Measurements from ENCODE around the gene ACADSB.

Gene ACADSB

GRCh38 chr10:123044391-123044790, 35.6 kb downstream of the ACADSB start:
- Histone ChIP-seq H3K27me3 (ENCODE audit: control insufficient read depth, insufficient read depth, low read length) (no peaks in the 10 kb centered on the region), H3K9ac (ENCODE audit: low read length) (no peak overlapping the region), H3K9me3 (ENCODE audit: control insufficient read depth, low read depth, low read length) (no peaks in the 10 kb centered on the region), H3K36me3 (ENCODE audit: control insufficient read depth, low read depth, low read length) (peaks cover 11% of the 10 kb centered on the region), H3K4me3 (ENCODE audit: low read length) (no peak overlapping the region), H3K27ac (ENCODE audit: low read length) (no peak overlapping the region), H3K4me1 (ENCODE audit: control insufficient read depth, low read depth, low read length) (peaks cover under 1% of the 10 kb centered on the region)

- H3K4me3 ChIP-seq (ENCODE audit: low read length) = no peak overlapping the region
- H3K4me1 ChIP-seq (ENCODE audit: control insufficient read depth, low read depth, low read length) = no peaks in the 10 kb centered on the region
- H3K27me3 ChIP-seq (ENCODE audit: control insufficient read depth, insufficient read depth, low read length) = no peaks in the 10 kb centered on the region
- no peak overlapping the region for H3K27ac ChIP-seq (ENCODE audit: low read length)
- H3K9me3 ChIP-seq (ENCODE audit: control insufficient read depth, low read depth, low read length) = no peaks in the 10 kb centered on the region
- H3K36me3 ChIP-seq (ENCODE audit: control insufficient read depth, low read depth, low read length) = peaks cover 11% of the 10 kb centered on the region
- H3K9ac ChIP-seq (ENCODE audit: low read length) = no peak overlapping the region
These were observed 37.3 kb downstream of the ACADSB start for GRCh38 chr10:123045961-123046731.

GRCh38 chr10:123057968-123058367, 49.2 kb downstream of the ACADSB start:
- Histone ChIP-seq H3K9ac (ENCODE audit: low read length) (no peak overlapping the region), H3K4me3 (ENCODE audit: low read length) (no peak overlapping the region), H3K9me3 (ENCODE audit: control insufficient read depth, low read depth, low read length) (no peaks in the 10 kb centered on the region), H3K27ac (ENCODE audit: low read length) (no peak overlapping the region), H3K27me3 (ENCODE audit: control insufficient read depth, insufficient read depth, low read length) (no peaks in the 10 kb centered on the region), H3K4me1 (ENCODE audit: control insufficient read depth, low read depth, low read length) (no peaks in the 10 kb centered on the region), H3K36me3 (ENCODE audit: control insufficient read depth, low read depth, low read length) (no peaks in the 10 kb centered on the region)

GRCh38 chr10:123061865-123062264, 53.1 kb downstream of the ACADSB start:
- Histone ChIP-seq H3K27ac (ENCODE audit: low read length) (no peak overlapping the region), H3K4me3 (ENCODE audit: low read length) (no peak overlapping the region), H3K4me1 (ENCODE audit: control insufficient read depth, low read depth, low read length) (no peaks in the 10 kb centered on the region), H3K9ac (ENCODE audit: low read length) (no peak overlapping the region), H3K9me3 (ENCODE audit: control insufficient read depth, low read depth, low read length) (no peaks in the 10 kb centered on the region), H3K27me3 (ENCODE audit: control insufficient read depth, insufficient read depth, low read length) (no peaks in the 10 kb centered on the region), H3K36me3 (ENCODE audit: control insufficient read depth, low read depth, low read length) (no peaks in the 10 kb centered on the region)

- Histone ChIP-seq H3K4me1 (ENCODE audit: control insufficient read depth, low read depth, low read length) (no peaks in the 10 kb centered on the region), H3K27me3 (ENCODE audit: control insufficient read depth, insufficient read depth, low read length) (no peaks in the 10 kb centered on the region), H3K4me3 (ENCODE audit: low read length) (no peak overlapping the region), H3K9me3 (ENCODE audit: control insufficient read depth, low read depth, low read length) (no peaks in the 10 kb centered on the region), H3K36me3 (ENCODE audit: control insufficient read depth, low read depth, low read length) (no peaks in the 10 kb centered on the region), H3K27ac (ENCODE audit: low read length) (no peak overlapping the region), H3K9ac (ENCODE audit: low read length) (no peak overlapping the region)
These were observed 53.9 kb downstream of the ACADSB start for GRCh38 chr10:123062726-123063125.

- no peaks in the 10 kb centered on the region for H3K36me3 ChIP-seq (ENCODE audit: control insufficient read depth, low read depth, low read length)
- no peaks in the 10 kb centered on the region for H3K27me3 ChIP-seq (ENCODE audit: control insufficient read depth, insufficient read depth, low read length)
- H3K4me3 ChIP-seq (ENCODE audit: low read length) = no peak overlapping the region
- no peak overlapping the region for H3K27ac ChIP-seq (ENCODE audit: low read length)
- no peaks in the 10 kb centered on the region for H3K9me3 ChIP-seq (ENCODE audit: control insufficient read depth, low read depth, low read length)
- H3K4me1 ChIP-seq (ENCODE audit: control insufficient read depth, low read depth, low read length) = peaks cover 9% of the 10 kb centered on the region
- H3K9ac ChIP-seq (ENCODE audit: low read length) = no peak overlapping the region
These were observed 59.5 kb downstream of the ACADSB start for GRCh38 chr10:123068087-123068853.

- H3K27me3 ChIP-seq (ENCODE audit: control insufficient read depth, insufficient read depth, low read length) = no peaks in the 10 kb centered on the region
- no peak overlapping the region for H3K4me3 ChIP-seq (ENCODE audit: low read length)
- H3K36me3 ChIP-seq (ENCODE audit: control insufficient read depth, low read depth, low read length) = no peaks in the 10 kb centered on the region
- no peaks in the 10 kb centered on the region for H3K9me3 ChIP-seq (ENCODE audit: control insufficient read depth, low read depth, low read length)
- no peak overlapping the region for H3K9ac ChIP-seq (ENCODE audit: low read length)
- peaks cover 9% of the 10 kb centered on the region for H3K4me1 ChIP-seq (ENCODE audit: control insufficient read depth, low read depth, low read length)
- no peak overlapping the region for H3K27ac ChIP-seq (ENCODE audit: low read length)
These were observed 60.6 kb downstream of the ACADSB start for GRCh38 chr10:123069246-123069986.

- no peaks in the 10 kb centered on the region for H3K9me3 ChIP-seq (ENCODE audit: control insufficient read depth, low read depth, low read length)
These were observed 64.4 kb downstream of the ACADSB start for GRCh38 chr10:123073187-123073586.

DNA sequence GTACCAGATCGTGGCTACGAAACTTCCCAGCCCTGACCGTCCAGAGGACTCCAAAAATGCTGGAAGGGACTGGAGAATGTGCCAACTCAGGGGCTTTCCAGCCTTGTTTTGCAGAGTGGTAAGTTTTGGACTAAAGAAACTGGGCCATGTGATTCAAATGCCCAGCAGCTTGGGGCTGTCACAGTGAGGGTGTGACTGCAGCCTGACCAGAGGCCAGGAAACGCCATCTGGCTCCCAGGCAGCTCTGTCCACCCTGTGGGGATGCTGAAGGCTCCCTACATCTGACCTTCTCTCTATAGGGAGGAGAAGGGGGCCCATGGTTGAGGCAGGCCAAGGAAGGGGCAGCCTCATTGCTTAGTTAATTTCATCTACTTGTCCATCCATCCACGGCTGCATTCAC, 65.4 kb downstream of the ACADSB start:
- H3K4me1 ChIP-seq (ENCODE audit: control insufficient read depth, low read depth, low read length) = peaks cover 4% of the 10 kb centered on the region

More at GRCh38 chr10:123073187-123073586, 64.4 kb downstream of the ACADSB start:
- no peaks in the 10 kb centered on the region for H3K27me3 ChIP-seq (ENCODE audit: control insufficient read depth, insufficient read depth, low read length)
- no peak overlapping the region for H3K27ac ChIP-seq (ENCODE audit: low read length)
- peaks cover 9% of the 10 kb centered on the region for H3K4me1 ChIP-seq (ENCODE audit: control insufficient read depth, low read depth, low read length)
- no peak overlapping the region for H3K9ac ChIP-seq (ENCODE audit: low read length)
- no peaks in the 10 kb centered on the region for H3K36me3 ChIP-seq (ENCODE audit: control insufficient read depth, low read depth, low read length)
- H3K4me3 ChIP-seq (ENCODE audit: low read length) = no peak overlapping the region

DNA sequence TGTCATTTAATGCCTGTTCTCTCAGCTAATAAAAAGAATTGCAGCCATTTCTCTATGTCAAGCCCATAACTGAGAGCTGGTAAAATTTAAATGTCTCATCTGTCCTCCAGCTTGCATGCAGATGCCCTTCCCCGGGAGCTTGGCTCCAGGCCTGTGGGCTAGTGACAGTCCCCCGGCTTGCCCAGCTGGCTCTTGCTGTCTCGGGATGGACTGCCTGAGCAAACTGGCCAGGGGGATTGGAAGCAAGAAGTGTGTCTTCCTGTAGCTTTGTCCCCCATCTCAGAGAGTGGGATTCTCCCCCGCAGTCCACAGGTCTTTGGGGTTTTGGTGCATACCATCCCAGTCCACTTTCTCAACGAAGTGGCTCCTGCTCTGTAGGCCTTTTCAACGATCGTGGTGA, 73.1 kb downstream of the ACADSB start:
- Histone ChIP-seq H3K27me3 (ENCODE audit: control insufficient read depth, insufficient read depth, low read length) (no peaks in the 10 kb centered on the region), H3K27ac (ENCODE audit: low read length) (no peak overlapping the region), H3K36me3 (ENCODE audit: control insufficient read depth, low read depth, low read length) (no peaks in the 10 kb centered on the region), H3K9me3 (ENCODE audit: control insufficient read depth, low read depth, low read length) (no peaks in the 10 kb centered on the region), H3K9ac (ENCODE audit: low read length) (no peak overlapping the region), H3K4me3 (ENCODE audit: low read length) (no peak overlapping the region), H3K4me1 (ENCODE audit: control insufficient read depth, low read depth, low read length) (no peaks in the 10 kb centered on the region)

More for the DNA sequence above, 65.4 kb downstream of the ACADSB start:
- Histone ChIP-seq H3K36me3 (ENCODE audit: control insufficient read depth, low read depth, low read length) (no peaks in the 10 kb centered on the region), H3K27ac (ENCODE audit: low read length) (no peak overlapping the region), H3K9me3 (ENCODE audit: control insufficient read depth, low read depth, low read length) (no peaks in the 10 kb centered on the region), H3K27me3 (ENCODE audit: control insufficient read depth, insufficient read depth, low read length) (no peaks in the 10 kb centered on the region), H3K9ac (ENCODE audit: low read length) (no peak overlapping the region), H3K4me3 (ENCODE audit: low read length) (no peak overlapping the region)

DNA sequence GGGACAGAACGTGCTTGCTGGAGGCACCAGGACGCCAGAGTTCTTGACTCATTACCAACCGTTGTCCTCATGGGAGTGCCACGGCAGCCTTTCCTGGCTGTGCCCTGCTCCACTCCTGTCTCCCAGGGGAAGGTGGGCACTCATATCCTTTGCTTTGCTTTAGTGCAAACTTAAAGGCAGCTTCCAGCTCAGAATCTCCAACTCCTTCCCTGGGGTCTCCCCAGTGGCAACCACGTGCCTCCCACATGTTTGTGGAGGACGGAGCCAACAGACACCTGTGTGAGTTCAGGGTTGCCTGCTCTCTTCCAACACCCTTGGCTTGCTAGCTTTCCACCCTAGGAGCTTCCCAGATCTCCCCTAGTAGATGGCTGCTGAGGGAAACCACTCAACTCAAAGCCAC, 75.0 kb downstream of the ACADSB start:
- Histone ChIP-seq H3K4me1 (ENCODE audit: control insufficient read depth, low read depth, low read length) (no peaks in the 10 kb centered on the region), H3K9me3 (ENCODE audit: control insufficient read depth, low read depth, low read length) (no peaks in the 10 kb centered on the region), H3K27me3 (ENCODE audit: control insufficient read depth, insufficient read depth, low read length) (no peaks in the 10 kb centered on the region), H3K36me3 (ENCODE audit: control insufficient read depth, low read depth, low read length) (no peaks in the 10 kb centered on the region), H3K4me3 (ENCODE audit: low read length) (no peak overlapping the region), H3K9ac (ENCODE audit: low read length) (no peak overlapping the region), H3K27ac (ENCODE audit: low read length) (no peak overlapping the region)

Data from iPS-18a (cell line).